ENCODE results near the gene DNAJC13. TPM values are rescaled to one million over a fixed set of nuclear protein-coding genes. Genes with fewer than 3 reads are reported as not detected.

Gene DNAJC13
- total RNA-seq, 1 experiment from 2014 or later: 33.0 TPM

DNA sequence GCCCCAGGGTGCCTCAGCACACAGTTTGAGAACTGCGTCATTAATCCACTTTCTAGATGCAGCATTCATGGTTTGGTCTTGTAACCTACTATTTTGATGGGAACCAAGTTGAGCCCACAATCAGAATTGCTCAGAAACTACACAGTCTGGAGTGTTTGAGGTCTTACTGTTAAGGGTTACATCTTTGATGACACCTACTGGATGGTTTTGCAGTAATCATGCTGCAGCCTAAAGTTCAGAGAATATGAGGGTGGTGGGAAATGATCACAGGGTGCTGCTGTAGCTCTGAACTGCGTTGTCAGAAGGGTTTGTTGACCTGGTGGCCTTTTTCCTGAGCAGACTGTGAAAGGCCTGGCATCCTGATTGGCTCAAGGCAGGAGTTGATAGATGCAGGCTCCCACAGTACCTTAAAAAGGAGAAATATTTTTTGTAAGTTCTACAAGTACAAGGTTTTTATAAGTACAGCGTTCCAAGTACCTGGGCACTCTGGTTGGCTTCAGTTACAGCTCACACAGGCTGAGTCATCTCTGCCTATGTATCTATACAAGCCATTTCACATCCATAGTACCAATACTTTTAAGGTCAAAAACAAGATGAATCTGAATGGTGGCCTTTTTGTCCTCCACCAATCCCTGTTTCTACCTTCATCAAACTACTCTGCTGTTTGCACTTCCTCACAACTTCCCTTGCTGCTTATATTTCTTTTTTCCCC, 119.3 kb downstream of the DNAJC13 start:
- no peaks in the 10 kb centered on the region for H3K9me3 Mint-ChIP-seq (ENCODE audit: unreplicated experiment)
- no peak for DNase-seq (ENCODE audit: unreplicated experiment)
- intact Hi-C loops (cut with micrococcal nuclease): loop anchor here (1.0 to 10.0 kb wide), 3 partner anchors 106 to 182 kb away; partner anchors contain the start of gene ACAD11
- no peaks in the 10 kb centered on the region for H3K27me3 Mint-ChIP-seq (ENCODE audit: insufficient read depth, unreplicated experiment)
- TF ChIP-seq, protein P1, sequence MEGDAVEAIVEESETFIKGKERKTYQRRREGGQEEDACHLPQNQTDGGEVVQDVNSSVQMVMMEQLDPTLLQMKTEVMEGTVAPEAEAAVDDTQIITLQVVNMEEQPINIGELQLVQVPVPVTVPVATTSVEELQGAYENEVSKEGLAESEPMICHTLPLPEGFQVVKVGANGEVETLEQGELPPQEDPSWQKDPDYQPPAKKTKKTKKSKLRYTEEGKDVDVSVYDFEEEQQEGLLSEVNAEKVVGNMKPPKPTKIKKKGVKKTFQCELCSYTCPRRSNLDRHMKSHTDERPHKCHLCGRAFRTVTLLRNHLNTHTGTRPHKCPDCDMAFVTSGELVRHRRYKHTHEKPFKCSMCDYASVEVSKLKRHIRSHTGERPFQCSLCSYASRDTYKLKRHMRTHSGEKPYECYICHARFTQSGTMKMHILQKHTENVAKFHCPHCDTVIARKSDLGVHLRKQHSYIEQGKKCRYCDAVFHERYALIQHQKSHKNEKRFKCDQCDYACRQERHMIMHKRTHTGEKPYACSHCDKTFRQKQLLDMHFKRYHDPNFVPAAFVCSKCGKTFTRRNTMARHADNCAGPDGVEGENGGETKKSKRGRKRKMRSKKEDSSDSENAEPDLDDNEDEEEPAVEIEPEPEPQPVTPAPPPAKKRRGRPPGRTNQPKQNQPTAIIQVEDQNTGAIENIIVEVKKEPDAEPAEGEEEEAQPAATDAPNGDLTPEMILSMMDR (IDR thresholded peaks at IDR 0.05; ENCODE audit: unreplicated experiment): no peak
- no TSS peak for BruUV-seq (replicated peaks)
- peaks cover 47% of the 10 kb centered on the region for H3K36me3 Mint-ChIP-seq (ENCODE audit: insufficient read depth, unreplicated experiment)
- no peak overlapping the region for H3K4me3 Mint-ChIP-seq (ENCODE audit: unreplicated experiment)
- POLR2A ChIA-PET: interaction anchor here (0.8 to 2.3 kb wide), 7 partner anchors 100 to 122 kb away, joined by 3 to 9 read pairs (median 4); partner anchors contain the start of gene ACAD11
- peaks cover 4% of the 10 kb centered on the region for H3K4me1 Mint-ChIP-seq (ENCODE audit: insufficient read depth, unreplicated experiment)
- CTCF ChIA-PET: interaction anchor here (0.5 to 12.1 kb wide), 37 partner anchors 9 to 194 kb away, joined by 3 to 284 read pairs (median 5); partner anchors contain the start of gene ACKR4
- H3K27ac Mint-ChIP-seq (ENCODE audit: low read depth, unreplicated experiment): no peak overlapping the region

DNA sequence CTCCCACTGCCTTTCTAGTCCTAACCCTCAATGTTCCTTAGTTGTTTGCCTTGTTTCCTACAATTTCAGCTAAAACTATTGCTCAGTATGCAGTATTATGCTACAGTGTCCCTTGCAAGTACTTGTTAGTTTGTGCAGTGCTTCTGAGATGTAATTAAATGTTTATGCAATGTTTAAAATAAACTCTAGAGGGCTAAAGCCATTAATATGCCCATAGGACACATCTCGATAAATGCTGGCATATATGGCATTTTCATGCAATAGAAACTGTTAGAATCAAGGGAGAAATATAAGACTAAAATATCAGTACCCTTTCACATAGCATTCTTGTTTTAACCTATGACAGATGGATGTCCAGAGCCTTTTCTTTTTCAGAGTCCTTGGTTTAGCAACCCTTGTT, 120.0 kb downstream of the DNAJC13 start:
- Mint-ChIP-seq H3K9me3 (ENCODE audit: unreplicated experiment) (no peaks in the 10 kb centered on the region), H3K4me3 (ENCODE audit: unreplicated experiment) (no peak overlapping the region), H3K4me1 (ENCODE audit: insufficient read depth, unreplicated experiment) (peaks cover 4% of the 10 kb centered on the region), H3K27ac (ENCODE audit: low read depth, unreplicated experiment) (no peak overlapping the region), H3K27me3 (ENCODE audit: insufficient read depth, unreplicated experiment) (no peaks in the 10 kb centered on the region), H3K36me3 (ENCODE audit: insufficient read depth, unreplicated experiment) (peaks cover 40% of the 10 kb centered on the region)
- BruUV-seq (replicated peaks): no TSS peak
- ChIA-PET POLR2A (interaction anchor here (1.2 to 2.3 kb wide), 4 partner anchors 99 to 121 kb away, joined by 3 to 9 read pairs (median 4); partner anchors contain the start of gene ACAD11), CTCF (interaction anchor here (0.6 to 12.1 kb wide), 16 partner anchors 9 to 174 kb away, joined by 3 to 284 read pairs (median 6); no protein-coding TSS in a partner anchor)
- intact Hi-C loops (cut with micrococcal nuclease): loop anchor here (10.0 kb wide), 1 partner anchor 182 kb away; no protein-coding TSS in a partner anchor
- DNase-seq (ENCODE audit: unreplicated experiment): no peak
- TF ChIP-seq, protein P1 (IDR thresholded peaks at IDR 0.05; ENCODE audit: unreplicated experiment): peak; percentile 14

DNA sequence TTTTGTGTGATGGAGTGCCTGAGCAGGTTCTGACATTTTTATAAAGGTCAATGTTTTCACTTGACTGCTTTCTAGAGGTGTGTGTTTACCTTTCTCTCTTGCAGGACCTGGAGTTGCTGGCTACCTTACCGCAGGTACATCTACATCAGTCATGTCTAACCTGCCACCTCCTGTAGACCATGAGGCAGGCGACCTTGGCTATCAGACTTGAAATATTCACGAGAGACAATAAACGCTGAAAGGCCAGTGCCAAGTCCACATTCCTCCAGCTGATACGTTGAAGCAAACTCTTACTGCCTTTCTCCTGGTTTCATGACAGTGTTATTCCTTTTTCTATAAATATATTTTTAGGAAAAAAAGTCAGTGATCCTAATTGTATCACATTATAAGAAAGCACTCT, 120.8 kb downstream of the DNAJC13 start:
- Mint-ChIP-seq H3K36me3 (ENCODE audit: insufficient read depth, unreplicated experiment) (peaks cover 38% of the 10 kb centered on the region), H3K9me3 (ENCODE audit: unreplicated experiment) (no peaks in the 10 kb centered on the region), H3K4me1 (ENCODE audit: insufficient read depth, unreplicated experiment) (peaks cover 9% of the 10 kb centered on the region), H3K4me3 (ENCODE audit: unreplicated experiment) (no peak overlapping the region), H3K27me3 (ENCODE audit: insufficient read depth, unreplicated experiment) (no peaks in the 10 kb centered on the region), H3K27ac (ENCODE audit: low read depth, unreplicated experiment) (no peak overlapping the region)
- ChIA-PET POLR2A (interaction anchor here (1.0 to 2.3 kb wide), 3 partner anchors 100 to 108 kb away, joined by 3 to 9 read pairs (median 3); no protein-coding TSS in a partner anchor), CTCF (interaction anchor here (0.7 to 12.1 kb wide), 10 partner anchors 10 to 109 kb away, joined by 3 to 284 read pairs (median 3); no protein-coding TSS in a partner anchor)
- DNase-seq (ENCODE audit: unreplicated experiment): no peak
- TF ChIP-seq, protein P1 (IDR thresholded peaks at IDR 0.05; ENCODE audit: unreplicated experiment): no peak
- BruUV-seq (replicated peaks): no TSS peak
- intact Hi-C loops (cut with micrococcal nuclease): loop anchor here (10.0 kb wide), 1 partner anchor 183 kb away; no protein-coding TSS in a partner anchor

DNA sequence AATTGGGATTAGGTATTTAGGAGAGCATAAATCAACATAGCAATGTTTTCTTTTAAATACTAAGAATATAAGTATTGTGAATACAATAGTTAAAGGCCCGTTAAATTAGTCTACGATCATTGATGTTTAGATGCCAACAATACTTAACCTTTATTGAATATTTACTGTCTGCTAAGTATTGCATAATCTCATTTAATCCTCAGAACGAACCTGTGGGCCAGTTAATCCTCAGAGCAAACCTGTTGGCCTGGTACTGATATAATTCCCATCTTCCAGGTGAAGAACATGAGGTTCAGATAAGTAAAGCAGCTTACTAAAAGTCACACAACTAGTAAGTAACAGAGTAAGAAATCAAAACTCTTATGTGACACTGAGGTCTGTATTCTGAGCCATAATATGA, 122.4 kb downstream of the DNAJC13 start:
- H3K4me3 Mint-ChIP-seq (ENCODE audit: unreplicated experiment): no peak overlapping the region
- peaks cover 26% of the 10 kb centered on the region for H3K36me3 Mint-ChIP-seq (ENCODE audit: insufficient read depth, unreplicated experiment)
- H3K27ac Mint-ChIP-seq (ENCODE audit: low read depth, unreplicated experiment): no peak overlapping the region
- DNase-seq (ENCODE audit: unreplicated experiment): no peak
- ChIA-PET POLR2A (no interaction called here), CTCF (interaction anchor here (0.8 to 12.1 kb wide), 3 partner anchors 9 to 101 kb away, joined by 3 to 284 read pairs (median 6); no protein-coding TSS in a partner anchor)
- BruUV-seq (replicated peaks): no TSS peak
- intact Hi-C loops (cut with micrococcal nuclease): loop anchor here (10.0 kb wide), 1 partner anchor 185 kb away; no protein-coding TSS in a partner anchor
- H3K4me1 Mint-ChIP-seq (ENCODE audit: insufficient read depth, unreplicated experiment): peaks cover 15% of the 10 kb centered on the region
- no peaks in the 10 kb centered on the region for H3K9me3 Mint-ChIP-seq (ENCODE audit: unreplicated experiment)
- no peaks in the 10 kb centered on the region for H3K27me3 Mint-ChIP-seq (ENCODE audit: insufficient read depth, unreplicated experiment)
- TF ChIP-seq, protein P1 (IDR thresholded peaks at IDR 0.05; ENCODE audit: unreplicated experiment): no peak
